AG09319 (cell line): Measurements from ENCODE around the gene AUTS2.

Experiments used
- DNase-seq: peaks from one replicate; pipeline ENCODE4 v3.0.0-alpha.2; 2010; ENCODE audit warnings: low read depth; ENCODE audit errors: extremely low read depth
- CTCF ChIP-seq: IDR thresholded peaks from 2 replicates; pipeline ENCODE4 v1.5.1; 2011; ENCODE audit warnings: low read depth, mild to moderate bottlenecking, inconsistent platforms, low read length, moderate library complexity

AUTS2 gene

GRCh38 chr7:70786076-70786475, 1187.8 kb downstream of the AUTS2 start:
- TF ChIP-seq CTCF: no peak
- DNase-seq: no peak

GRCh38 chr7:70787286-70787685, 1189.0 kb downstream of the AUTS2 start:
- DNase-seq: no peak

GRCh38 chr7:70787771-70788170, 1189.5 kb downstream of the AUTS2 start:
- TF ChIP-seq CTCF: no peak
- no peak for DNase-seq

More at GRCh38 chr7:70787286-70787685, 1189.0 kb downstream of the AUTS2 start:
- TF ChIP-seq CTCF: no peak

- no peak for DNase-seq
- no peak for TF ChIP-seq CTCF
These were observed 1190.0 kb downstream of the AUTS2 start for GRCh38 chr7:70788276-70788675.

- DNase-seq: no peak
- no peak for TF ChIP-seq CTCF
These were observed 1191.4 kb downstream of the AUTS2 start for GRCh38 chr7:70789481-70790214.

GRCh38 chr7:70790215-70791073, 1192.2 kb downstream of the AUTS2 start:
- no peak for TF ChIP-seq CTCF
- no peak for DNase-seq

GRCh38 chr7:70791341-70791740, 1193.1 kb downstream of the AUTS2 start:
- DNase-seq: no peak
- TF ChIP-seq CTCF: no peak
